ENCODE measurements around the gene CMTM7.

- TF ChIP-seq CTCF (IDR thresholded peaks at IDR 0.05; ENCODE audit: low read depth, low read length, poor library complexity, severe bottlenecking): no peak
- TF ChIP-seq EZH2phosphoT487 (IDR thresholded peaks at IDR 0.05; ENCODE audit: borderline replicate concordance, low read length): no peak
Measured at GRCh38 chr3:32452009-32452408, 60.4 kb downstream of the CMTM7 start.

Data from DOHH2 (cell line).